Germinal center (tissue), 1 donor: ENCODE data around the gene GRAMD2A.
"Not testable (repeated sequence)": the region's sequence is repeated elsewhere in the genome, so short reads cannot be mapped to it uniquely, and the experiment has no call there.

ENCODE experiments used
- DNase-seq: peaks from one replicate; pipeline ENCODE4 v3.0.0; 2012; ENCODE audit warnings: mixed read lengths, low spot score

Gene GRAMD2A

DNA sequence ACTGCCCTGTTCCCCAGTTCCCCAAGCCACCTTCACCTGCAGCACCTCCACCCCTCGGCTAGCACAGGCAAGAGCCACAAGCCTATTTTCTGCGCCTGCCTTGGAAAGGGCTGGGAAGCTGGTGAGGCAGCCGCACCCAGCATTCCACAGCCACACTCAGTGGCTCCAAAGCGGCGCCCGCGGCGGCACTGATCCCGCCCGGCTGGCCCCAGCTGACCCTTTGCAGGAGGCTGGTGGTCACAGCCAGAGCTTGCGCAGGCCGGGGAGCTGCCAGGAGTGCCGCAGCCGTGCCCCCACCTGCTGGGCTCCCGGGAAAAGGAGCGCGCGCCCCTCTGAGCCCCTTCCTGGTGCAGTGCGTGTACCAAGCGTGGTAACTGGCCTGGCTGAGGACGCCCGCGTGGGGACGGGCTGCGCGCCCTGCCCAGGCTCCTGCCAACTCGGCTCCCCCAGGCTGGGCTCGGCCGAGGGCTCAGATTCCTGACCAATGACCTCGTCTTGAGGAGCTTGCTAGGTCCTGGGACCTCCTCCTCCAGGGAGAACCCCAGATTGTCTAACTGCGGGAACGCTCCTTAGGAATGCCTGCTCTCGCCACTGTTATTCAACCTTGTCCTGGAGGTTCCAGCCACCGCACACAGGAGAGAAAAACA is 13.3 kb downstream of the GRAMD2A start:
- no peak for DNase-seq

DNA sequence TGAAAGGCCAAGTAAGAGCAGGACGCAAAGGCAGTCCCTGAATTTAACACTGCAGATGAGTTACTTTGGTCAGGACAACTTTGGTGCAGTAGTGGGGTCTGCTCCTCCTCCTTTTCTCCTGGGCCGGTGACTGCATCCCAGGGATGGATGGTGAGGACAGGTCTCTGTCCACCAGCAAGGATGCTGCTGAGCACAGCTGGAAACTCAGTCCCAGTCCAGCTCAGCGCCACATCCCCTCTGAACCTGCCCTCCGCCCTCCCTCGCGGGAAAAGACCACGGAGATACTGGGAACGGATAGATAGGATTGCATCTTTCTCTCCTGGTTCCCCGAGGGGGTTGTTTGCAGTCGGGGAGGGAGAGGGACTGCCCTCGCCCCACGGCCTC is 13.8 kb downstream of the GRAMD2A start:
- no peak for DNase-seq

DNA sequence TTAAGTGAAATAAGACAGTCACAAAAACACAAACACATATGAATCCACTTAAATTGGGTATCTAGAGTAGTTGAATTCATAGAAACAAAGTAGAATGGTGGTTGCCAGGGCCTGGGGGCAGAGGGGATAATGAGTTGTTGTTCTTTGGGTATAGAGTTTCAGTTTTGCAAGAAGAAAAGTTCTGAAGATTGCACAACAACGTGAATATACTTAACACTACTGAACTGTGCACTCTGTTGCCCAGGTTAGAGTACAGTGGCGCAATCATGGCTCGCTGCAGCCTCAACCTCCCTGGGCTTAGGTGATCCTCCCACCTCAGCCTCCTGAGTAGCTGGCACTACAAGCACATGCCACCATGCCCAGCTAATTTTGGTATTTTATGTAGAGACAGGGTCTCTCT is 14.9 kb downstream of the GRAMD2A start:
- DNase-seq = no peak

DNA sequence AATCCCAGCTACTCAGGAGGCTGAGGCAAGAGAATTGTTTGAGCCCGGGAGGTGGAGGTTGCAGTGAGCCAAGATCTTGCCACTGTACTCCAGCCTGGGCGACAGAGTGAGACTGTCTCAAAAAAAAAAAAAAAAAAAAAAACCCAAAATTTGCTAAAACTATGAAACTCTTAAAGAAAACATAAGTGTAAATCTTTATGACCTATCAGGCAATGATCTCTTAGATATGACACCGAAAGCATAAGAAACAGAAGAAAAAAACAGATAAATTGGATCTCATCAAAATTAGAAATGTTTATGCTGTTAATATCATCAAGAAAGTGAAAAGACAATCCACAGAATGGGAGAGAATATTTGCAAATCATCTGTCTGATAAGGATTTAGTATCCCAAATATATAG is 15.3 kb downstream of the GRAMD2A start:
- DNase-seq = no peak

DNA sequence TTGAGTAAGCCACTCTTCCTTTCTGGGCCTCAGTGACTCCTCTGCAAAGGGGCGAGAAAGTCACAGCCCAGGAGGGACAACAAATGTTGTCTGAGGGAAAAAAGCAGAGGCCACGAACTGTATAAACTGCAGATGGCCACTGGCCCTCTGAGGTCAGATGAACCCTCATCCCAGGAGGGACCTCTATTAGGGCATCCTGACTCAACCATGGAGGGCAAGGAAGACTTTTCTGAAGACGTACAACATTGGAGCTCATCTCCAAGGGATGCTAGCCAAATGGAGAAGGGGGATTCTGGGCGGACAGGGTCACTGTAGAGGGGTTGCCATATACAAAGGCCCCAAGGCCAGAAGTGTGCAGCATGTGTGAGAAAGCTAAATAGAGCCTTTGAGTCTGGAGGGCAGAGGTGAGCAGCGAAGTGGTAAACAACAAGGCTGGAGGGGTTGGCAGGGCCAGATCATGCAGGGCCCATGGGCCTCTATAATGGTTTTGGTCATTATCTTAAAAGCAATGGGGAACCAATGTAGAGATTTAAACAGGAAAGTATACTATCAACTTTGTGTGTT is 16.7 kb downstream of the GRAMD2A start:
- DNase-seq = no peak

DNA sequence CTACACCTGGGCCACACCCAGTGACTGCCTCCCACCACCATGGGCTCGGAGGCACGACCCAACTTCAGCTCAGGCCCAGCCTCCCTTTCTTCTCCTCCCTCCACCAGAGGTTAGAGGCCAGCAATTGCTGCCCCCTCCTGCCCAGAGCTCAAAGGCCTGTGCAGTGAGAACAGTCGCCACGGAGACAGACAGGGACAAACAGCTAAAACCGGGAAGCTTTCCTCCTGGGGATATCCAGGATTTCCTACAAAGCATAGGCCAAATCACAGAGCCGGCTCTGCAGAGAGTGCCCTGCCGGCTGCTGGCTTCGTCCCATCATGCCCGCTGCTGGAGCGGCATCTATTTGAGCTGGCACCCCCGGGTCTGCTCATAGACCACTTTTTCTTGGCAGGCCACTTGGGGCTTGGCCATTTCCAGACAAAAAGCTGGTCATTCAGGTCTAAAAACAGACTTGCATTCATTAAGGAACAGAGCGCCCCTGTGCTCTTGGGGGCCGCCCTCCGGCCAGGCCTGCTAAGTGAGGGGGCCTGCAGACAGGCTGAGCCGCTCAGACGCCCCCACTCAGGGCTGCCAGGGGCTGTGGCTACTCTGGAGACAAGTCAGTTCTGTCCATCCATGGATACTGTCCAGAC is 17.5 kb downstream of the GRAMD2A start:
- no peak for DNase-seq

DNA sequence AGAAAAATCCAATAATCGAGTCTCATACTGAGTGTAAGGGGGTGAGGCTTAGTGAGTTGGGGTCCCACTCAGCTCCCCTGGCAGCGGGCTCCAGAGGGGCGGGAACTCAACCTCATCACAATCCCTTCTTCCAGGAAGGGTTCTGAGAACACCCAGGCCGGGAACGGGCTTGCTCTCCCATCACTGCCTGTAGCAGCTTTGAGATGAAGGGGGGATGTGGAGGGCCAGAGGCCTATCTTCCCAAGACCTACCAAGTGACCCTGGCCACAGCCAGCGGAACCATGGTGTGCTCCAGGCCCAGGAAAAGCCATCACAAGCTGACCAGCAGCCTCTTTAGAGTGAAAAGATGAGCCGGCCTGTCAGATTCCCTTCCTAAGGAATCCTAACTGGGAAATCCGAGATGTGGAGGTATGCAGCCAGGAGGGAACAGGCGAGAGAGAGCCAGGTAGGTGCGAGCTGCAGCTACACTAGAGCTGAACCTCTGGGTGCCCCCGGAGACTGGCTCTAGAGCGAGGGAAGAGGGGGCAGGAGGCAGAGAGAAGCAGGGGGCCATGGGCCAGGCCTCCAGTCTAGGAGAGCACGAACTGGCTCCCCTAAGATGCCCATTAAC is 18.5 kb downstream of the GRAMD2A start:
- DNase-seq = no peak

DNA sequence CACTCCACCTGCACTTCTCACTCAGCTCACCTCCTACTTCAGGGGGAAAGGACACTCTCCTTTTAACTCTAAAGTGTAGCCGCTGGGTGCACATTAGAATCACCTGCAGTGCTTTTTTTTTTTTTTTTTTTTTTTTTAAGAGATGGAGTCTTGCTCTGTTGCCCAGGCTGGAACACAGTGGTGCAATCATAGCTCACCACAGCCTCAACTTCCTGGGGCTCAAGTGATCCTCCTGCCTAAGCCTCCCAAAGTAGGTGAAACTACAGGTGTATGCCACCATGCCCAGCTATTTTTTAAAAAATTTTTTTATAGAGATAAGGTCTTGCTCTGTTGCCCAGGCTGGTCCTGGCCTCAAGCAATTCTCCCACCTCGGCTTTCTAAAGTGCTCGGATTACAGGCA is 20.8 kb downstream of the GRAMD2A start:
- DNase-seq = no peak

DNA sequence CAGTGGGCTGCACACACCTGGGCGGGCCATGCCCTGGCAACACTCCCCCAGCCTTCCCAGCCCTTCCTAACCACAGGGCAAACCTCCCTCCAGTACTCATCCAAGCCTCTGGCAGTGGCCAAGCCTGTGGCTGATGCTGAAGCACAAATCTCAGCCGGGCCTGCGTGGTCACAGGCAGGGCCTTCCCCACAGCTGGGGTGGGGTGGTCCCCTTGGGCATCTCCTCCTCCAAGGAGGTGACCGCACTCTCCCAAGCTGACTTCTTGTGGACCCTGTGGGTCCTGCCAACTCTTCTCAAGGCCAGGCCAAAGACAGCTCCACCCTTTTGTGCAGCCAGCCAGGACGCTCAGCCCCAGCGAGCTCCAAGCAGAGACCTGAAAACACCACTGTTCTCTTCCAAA is 21.4 kb downstream of the GRAMD2A start:
- no peak for DNase-seq

DNA sequence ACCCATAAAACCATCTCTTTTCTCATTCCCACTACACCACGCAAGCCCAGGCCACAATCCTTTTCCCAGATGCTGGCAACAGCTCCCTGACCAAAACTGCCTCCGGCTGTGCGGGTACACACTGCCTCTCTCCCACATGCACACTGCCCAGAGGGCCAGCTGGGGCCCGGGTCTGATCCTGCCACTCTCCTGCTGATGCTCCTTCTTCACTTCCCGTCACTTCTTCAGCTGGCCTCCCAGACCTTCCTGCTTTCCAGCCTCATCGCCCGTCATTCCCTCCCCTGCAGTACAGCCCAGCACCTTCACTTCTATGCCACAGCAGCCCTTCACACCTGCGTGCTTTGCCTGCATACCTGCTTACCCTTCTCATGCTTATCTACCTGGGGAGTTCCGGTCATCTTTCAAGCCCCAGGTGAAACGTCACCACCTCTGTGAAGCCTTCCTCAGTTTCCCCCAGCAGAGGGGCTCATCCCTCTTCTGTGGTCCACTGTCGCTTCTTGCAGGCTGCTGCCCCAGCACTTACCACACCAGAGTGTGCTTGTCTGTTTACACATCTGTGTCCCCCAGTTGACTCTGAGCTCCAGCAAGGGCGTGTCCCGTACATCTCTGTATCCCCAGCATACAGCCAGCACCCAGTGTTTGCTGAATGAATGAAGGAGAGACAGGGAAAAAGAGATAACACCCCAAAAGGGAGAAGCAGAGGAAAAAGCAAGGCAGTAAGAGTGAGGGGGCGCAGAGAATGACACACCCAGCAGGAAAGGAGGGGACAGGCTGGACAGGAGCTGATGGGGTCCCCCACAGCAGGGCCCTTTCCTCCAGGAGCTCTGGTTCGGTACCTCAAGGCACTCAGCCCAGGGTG is 22.2 kb downstream of the GRAMD2A start:
- no peak for DNase-seq

DNA sequence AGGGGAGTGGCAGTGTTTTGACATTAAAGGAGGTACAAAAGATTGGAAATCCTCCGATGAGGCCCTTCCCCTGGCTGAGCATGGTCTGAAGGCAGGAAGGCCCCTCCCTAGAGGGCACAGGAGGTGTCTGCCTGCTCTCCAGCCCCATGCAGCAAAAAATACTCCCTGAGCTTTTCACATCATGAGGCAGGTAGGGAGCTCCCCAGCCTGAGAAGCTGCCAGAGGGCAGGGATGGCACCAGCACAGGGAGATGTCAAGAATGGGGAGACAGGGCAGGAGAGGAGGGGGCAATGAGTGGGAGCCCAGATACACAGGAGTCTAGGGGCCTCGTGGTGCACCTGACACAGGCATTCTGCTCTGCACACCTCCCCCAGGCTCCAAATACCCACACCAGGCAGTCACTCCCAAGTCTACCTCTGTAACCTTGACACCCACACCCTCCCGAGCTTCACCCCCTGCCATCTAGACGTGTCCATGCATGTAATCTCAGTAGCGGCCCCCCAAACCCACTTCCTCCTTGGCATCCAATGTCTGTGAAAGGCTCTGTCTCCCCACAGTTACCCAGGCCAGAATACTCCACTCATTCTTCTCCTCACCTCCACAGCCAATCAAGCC is 22.9 kb downstream of the GRAMD2A start:
- DNase-seq = no peak

DNA sequence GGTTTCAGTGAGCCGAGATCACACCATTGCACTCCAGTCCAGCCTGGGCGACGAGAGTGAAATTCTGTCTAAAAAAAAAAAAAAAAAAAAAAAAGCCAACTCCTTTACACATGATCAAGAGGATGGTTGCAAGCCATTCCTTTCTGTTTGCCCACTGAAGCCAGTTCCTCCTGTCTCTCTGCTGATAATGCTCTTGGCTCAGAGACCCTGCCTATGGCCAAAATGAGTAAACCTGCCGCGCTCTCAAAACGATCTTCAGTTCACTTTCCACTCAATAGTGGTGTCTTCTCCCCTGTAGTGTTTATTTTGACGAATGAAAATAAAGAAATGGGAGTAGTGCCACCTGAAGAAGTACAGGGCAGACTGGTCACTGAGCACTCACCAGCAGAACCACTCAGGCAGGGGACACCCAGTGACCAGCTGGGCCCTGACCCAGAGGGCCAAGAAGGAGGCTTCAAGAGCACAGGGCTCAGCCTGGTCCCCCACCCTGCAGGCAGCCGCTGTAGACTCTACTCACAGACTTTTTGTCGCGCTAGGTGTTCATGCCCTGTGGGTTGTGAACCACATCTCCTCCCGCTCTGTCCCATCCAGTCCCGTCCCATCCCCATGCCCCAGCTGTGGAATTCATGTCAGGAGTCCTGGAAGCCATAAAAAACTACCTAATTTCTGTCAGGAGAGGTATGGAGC is 23.6 kb downstream of the GRAMD2A start:
- no peak for DNase-seq

DNA sequence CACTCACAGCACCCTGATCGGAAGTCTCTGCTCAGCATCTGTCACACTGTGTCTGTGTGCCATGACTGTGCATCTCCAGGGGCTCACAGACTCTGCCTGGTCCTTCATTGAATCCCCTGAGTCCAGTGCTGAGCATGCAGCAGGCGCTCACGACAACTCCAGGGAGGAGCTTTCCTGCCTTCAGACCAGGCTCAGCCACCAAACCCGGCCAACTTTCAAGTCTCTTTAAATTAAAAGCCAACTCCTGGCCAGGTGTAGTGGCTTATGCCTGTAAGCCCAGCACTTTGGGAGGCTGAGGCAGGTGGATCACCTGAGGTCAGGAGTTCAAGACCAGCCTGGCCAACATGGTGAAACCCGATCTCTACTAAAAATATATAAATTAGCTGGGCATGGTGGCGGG is 24.2 kb downstream of the GRAMD2A start:
- no peak for DNase-seq

DNA sequence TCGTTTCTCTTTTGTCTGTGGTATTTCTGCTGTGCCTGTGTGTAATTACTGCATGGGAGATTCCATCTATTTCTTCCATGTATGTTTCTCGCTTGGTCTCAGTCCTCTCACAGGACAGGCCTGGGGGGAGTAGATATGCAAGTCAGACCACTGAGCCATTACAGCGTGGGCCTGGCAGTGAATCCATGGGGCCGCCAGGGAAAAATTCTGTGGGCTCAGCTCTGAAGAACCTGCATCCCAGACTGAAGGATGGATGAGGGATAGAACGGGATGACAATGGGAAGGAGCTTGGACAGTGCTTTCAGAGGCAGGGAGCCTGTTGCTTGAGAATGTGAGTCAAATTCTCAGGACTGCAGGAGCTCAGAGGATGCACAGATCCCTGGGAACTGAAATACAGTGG is 24.8 kb downstream of the GRAMD2A start:
- no peak for DNase-seq

DNA sequence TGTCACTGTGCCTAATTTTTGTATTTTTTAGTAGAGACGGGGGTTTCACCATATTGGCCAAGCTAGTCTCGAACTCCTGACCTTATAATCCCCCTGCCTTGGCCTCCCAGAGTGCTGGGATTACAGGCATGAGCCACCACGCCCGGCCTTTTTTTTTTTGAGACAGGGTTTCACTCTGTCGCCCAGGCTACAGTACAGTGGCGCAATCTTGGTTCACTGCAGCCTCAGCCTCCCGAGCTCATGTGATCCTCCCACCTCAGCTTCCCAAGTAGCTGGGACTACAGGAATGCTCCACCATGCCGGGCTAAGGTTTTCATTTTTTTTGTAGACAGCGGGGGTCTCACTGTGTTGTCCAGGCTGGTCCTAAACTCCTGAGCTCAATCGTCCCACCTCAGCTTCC is 25.6 kb downstream of the GRAMD2A start:
- DNase-seq = not testable (repeated sequence)

DNA sequence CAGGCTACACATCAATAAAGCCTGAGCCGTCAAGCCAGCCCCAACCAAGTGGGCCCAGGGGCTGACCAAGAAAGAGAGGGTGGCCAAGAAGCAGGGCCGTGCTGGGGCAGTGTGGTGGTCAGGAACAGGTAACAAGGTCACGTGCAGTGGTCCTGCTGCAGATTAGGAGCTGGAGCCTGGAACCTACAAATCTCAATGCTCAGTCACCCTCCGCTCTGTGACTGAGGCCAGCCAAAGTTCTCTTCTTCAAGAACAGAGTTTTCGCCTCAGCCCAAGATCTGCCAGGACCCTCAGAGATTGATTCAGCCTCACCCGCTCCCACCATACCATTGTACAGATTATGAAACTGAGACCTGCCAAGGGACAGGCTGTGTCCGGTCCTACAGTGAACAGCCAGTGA is 26.9 kb downstream of the GRAMD2A start:
- DNase-seq = no peak

DNA sequence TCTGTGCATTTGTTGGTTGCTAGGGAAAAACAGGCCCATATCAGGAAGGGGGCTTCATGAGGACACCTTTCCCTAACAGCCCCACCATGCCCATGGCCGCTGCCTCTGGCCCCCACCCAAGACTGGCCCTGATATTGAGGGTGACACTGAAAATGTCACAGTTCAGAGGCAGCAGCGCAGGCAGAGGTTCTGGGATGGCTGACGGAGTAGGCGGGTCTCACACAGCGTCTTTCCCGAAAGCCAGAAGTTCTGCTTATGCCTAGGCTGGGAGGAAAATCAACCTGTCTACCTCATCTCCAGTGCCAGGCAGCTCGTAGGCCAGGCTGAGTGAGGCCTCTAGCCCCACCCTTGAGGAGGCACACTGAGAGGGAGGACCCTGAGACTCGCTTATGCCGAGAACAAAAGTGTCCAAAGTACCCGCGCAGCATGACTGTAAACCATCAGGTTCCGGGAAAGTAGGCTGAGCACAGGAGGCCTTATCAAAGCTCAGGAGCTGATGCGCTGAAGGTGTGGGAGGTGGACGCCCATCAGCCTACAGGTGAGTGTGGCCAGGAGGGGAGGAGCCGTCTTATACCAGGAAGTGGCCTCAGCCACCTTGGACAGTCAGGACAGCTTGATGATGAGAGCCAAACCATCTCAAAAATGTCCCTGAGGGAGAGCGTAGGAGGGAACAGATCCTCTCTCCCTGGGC is 27.5 kb downstream of the GRAMD2A start:
- no peak for DNase-seq

DNA sequence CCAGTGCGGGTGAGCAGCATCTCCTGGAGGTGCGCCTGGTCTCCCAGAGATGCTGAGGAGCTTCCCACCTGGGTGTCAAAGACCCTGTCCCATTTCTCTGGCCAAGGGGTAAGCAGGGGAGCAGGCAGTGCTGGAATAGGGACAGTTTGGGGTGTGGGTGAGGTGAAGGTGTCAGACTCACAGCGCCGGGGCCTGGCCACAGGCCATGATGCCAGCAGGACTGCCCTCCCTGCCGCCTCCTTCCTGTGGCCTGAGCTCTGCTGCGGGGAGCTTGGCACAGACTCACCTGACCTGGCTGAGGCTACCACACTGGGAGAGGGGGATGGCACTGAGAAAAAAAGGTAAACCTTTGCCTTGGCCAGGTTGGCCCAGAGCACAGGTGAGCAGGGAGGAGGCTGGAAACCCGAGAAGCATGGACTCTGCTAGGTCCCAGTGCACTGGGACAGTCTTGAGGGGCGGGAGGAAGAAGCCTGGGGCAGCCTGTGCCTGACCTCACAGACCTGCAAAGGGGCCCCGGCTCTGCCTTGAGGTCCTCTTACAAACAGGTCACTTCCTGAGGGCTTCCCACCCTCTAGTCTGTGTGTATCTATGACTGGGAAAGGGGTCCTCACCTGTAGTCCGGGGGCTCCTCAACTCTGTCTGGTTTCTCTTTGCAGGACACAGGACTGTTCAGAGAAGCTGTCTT is 28.2 kb downstream of the GRAMD2A start:
- no peak for DNase-seq

DNA sequence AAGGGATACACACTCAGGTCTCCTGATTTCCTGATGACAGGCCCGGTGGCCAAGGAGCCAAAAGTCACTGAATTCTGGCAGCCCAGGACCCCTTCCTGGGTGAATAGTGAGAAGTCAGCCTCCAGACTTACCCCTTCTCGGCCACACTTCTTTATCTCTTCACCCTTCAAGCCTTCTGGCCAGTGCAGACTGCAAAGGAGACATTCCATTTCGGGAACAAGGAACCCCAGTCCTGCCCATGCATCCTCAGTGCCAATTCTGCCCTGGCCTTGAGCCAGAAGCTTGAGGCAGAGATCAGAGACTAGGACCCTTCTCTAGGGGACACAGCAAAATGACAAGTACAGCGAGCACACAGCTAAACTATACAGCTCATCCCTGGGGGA is 28.8 kb downstream of the GRAMD2A start:
- no peak for DNase-seq

DNA sequence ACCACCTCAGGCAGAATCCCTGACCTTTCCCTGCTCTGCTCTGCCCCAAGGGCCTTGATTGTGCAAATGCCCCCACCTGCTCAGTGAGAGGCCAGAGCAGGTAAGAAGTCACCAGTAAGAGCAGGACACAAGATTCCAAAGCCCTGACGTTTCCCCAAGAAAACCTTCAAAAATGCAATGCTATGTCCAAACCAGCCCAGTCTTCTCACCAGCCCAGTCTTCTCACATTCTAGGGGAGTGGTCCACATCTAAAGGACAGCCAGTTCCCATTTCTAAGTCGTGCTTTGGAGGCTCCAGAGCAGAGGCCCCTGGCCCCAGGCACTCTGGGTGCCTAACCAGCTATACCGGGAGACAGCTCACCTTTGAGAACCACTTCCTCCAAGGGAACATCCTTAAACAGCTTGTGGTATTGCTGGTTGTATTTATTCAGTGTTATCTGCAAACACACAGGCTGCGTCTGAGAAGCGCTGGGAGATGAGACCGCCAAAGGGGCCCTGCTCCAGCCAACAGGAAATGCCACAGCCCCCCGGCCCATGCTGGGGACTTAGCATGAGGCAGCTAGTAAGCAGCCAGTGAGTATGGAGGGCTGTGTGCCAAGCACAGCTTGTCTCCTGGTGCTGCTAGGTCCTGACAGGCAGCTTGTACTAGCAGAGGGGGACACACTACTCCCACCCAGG is 29.3 kb downstream of the GRAMD2A start:
- DNase-seq = no peak
